ENCODE results near the gene ARHGEF39. TPM values are rescaled to one million over a fixed set of nuclear protein-coding genes. Genes with fewer than 3 reads are reported as not detected.
A peak's percentile ranks its signal among the peaks of the same experiment; 100 is the strongest.

Gene ARHGEF39
- total and polyA plus RNA-seq, 11 donors = 0.11 to 1.2 (median 0.27) TPM

GRCh38 chr9:35619800-35620158, 45.2 kb downstream of the ARHGEF39 start:
- H3K27me3 ChIP-seq = peaks cover 0 to 18% (median 0%) of the 10 kb centered on the region in 9 donors

GRCh38 chr9:35618854-35619799, 45.9 kb downstream of the ARHGEF39 start:
- Histone ChIP-seq H3K4me3 (peak overlapping the region in 1 of 12 donors; percentile 5), H3K36me3 (no peaks in the 10 kb centered on the region), H3K4me1 (peaks cover 0 to 37% (median 4%) of the 10 kb centered on the region in 12 donors), H3K27ac (peak overlapping the region in 1 of 12 donors; percentile 54), H3K27me3 (peaks cover 0 to 18% (median 0%) of the 10 kb centered on the region in 9 donors), H3K9me3 (no peaks in the 10 kb centered on the region)
- 81 to 90% (median 86%) methylated on average over 17 of the region's 17 CpGs for WGBS, 4 donors
- TF ChIP-seq POLR2A (IDR thresholded peaks at IDR 0.05) (no peak), CTCF (IDR thresholded peaks at IDR 0.05) (no peak)
- DNase-seq (peak in 1 of 5 donors; percentile 65), ATAC-seq (peak; percentile 10 to 63 (median 52))
- intact Hi-C loops (cut with DNase I) = no loop called here

More at GRCh38 chr9:35619800-35620158, 45.2 kb downstream of the ARHGEF39 start:
- H3K27ac ChIP-seq = peak overlapping the region in 1 of 12 donors; percentile 54
- TF ChIP-seq POLR2A (IDR thresholded peaks at IDR 0.05) (no peak), CTCF (IDR thresholded peaks at IDR 0.05) (no peak)
- no peaks in the 10 kb centered on the region for H3K9me3 ChIP-seq
- no peak overlapping the region for H3K4me3 ChIP-seq
- no peak for ATAC-seq
- H3K36me3 ChIP-seq = no peaks in the 10 kb centered on the region
- 52 to 77% (median 65%) methylated on average over 2 of the region's 2 CpGs for WGBS, 4 donors
- peaks cover 0 to 37% (median 4%) of the 10 kb centered on the region in 12 donors for H3K4me1 ChIP-seq
- intact Hi-C loops (cut with DNase I) = no loop called here
- no peak for DNase-seq

DNA sequence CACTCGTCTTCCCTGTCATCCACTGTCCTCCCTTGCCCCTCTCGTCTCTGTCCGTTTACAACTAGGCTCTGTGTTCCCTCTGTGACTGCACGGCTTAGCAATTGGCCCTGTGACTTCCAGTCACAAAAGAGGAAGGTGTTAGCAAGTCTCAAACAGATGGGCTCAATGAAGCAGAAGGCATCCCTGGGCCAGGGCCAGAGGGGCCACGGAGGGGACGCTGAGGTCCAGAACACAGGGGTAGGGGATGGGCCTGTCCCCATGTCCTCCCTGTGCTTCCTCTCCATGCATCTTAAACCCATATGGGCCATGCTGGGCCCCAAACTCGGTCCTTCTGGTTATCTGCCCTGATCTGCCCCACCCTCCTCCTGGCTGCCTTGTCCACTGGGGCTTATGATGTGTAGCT, 46.7 kb downstream of the ARHGEF39 start, which contains the start of gene CD72:
Gene CD72 (minus strand): TSS at position 89 of the 403 bp plus-strand sequence. CDS start 110 bp downstream, outside the sequence.
- Histone ChIP-seq H3K4me1 (peaks cover 0 to 37% (median 4%) of the 10 kb centered on the region in 12 donors), H3K4me3 (peak within 1 kb of the TSS in 11 of 12 donors; percentile 25 to 62 (median 45)), H3K9me3 (no peaks in the 10 kb centered on the region), H3K27me3 (peaks cover 0 to 18% (median 0%) of the 10 kb centered on the region in 9 donors), H3K36me3 (no peaks in the 10 kb centered on the region), H3K27ac (peak within 1 kb of the TSS in 1 of 12 donors; percentile 54)
- TF ChIP-seq POLR2A (IDR thresholded peaks at IDR 0.05) = no peak
- no peak for TF ChIP-seq CTCF (IDR thresholded peaks at IDR 0.05)
- DNase-seq (peak in 1 of 5 donors; percentile 55), ATAC-seq (peak in 2 of 4 donors; percentile 16 to 56)
- 81 to 87% (median 83%) methylated on average over 7 of the region's 7 CpGs for WGBS, 4 donors
- intact Hi-C loops (cut with DNase I) = no loop called here

- Histone ChIP-seq H3K4me3 (peak overlapping the region in 9 of 12 donors; percentile 25 to 62 (median 47)), H3K36me3 (no peaks in the 10 kb centered on the region), H3K27me3 (peaks cover 0 to 18% (median 0%) of the 10 kb centered on the region in 9 donors), H3K9me3 (no peaks in the 10 kb centered on the region), H3K27ac (peak overlapping the region in 1 of 12 donors; percentile 54), H3K4me1 (peaks cover 0 to 37% (median 4%) of the 10 kb centered on the region in 12 donors)
- intact Hi-C loops (cut with DNase I) = no loop called here
- ATAC-seq = no peak
- DNase-seq = no peak
- no peak for TF ChIP-seq POLR2A (IDR thresholded peaks at IDR 0.05)
- TF ChIP-seq CTCF (IDR thresholded peaks at IDR 0.05) = no peak
- 57 to 63% (median 61%) methylated on average over 8 of the region's 8 CpGs for WGBS, 4 donors
These were observed 47.4 kb downstream of the ARHGEF39 start for GRCh38 chr9:35617548-35617947.
